NCI-H1092 treated with DMSO at 0.1 percent for 48 hours (cell line): ENCODE results near the gene GRID1.

Experiments used
- DNase-seq: peaks from one replicate; lab custom pipeline; 2025; lab: John Stamatoyannopoulos, UW

The GRID1 gene

DNA sequence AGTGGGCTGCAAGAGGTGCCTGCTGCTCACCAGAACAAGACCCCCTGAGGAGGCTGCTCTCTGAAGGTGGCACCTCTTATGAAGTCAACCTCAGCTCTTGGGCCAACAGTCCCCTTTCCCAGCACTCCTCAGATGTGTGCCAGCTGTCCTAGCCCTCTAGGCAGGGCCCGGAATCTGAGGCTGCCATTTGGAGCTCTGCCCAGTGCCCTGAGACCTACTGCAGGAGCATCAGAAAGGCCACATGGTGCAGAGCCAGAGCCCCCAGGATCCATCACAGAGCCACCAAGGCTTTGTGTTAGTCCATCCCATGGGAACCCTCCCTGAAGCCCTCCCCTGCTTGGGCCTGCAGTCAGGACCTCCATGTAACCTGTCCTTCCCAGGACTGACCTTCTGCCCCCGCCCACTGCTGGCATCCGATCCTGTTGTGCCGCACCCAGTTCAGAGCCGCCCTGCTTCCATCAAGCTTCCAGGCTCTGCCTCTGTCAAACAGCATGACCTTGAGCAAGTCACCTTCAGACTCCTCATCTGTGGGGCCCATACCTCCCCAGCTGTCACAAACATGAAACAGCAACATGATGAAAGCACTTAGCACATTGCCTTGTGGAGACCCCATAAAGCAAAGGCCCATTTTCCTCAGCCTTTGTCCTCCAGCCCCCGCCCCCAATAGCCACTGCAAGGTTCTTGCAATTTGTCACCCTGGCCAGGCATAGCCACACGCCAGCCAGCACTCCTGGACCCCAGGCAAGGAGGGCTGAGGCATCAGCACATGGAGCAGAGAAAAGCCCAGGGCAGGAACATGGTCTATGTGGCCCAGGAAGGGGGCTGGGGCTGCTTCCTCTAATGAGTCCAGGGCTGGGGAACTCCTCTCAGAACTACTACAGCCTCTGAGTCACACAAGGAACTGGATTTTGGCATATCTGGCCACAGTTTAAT is 51.7 kb downstream of the GRID1 start:
- no peak for DNase-seq

DNA sequence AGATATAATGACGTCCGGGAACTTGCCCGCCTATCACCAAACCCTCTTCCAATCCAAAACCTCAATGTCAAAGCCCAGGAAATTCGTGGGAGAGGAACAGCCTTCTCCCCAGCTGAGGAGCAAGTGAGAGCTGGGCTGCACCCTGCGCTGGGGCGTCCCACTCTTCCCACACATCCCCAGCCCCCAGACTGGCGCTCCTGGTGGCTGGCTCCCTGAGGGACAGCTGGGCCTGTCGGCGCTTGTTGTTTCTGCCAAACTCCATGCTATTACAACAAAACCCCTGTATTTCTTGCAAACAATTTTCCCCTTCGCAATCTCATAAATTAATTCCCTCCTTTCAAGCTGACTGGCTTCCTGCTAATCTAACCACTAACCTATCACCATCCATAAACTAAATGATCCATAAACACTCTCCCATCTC is 53.0 kb downstream of the GRID1 start:
- DNase-seq: no peak

DNA sequence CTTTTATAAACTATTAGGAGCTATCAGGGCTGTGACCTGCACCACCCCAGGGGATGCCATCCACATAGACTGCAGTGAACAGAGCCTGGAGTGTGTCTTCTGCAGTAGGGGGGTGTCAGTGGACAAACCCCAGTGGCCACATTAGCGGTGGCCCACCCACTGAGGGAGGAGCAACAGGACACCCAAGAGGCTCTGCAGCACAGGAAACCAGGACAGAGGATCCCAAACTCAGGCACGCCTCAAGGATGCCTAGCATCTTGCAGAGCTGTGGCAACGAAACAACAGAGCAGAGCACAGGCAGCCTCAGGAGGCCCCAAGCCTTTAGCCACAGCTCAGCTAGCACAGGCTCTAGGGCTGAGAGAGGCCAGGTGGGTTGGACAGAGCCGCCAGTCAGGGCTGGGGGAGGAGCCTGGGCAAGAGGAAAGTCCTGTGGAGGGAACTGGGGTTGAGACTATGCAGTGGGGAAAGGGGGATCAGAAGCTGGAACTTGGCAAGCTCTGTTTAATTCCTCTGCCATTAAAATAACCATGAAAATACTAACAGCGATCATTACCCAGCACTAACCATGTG is 53.8 kb downstream of the GRID1 start:
- no peak for DNase-seq

DNA sequence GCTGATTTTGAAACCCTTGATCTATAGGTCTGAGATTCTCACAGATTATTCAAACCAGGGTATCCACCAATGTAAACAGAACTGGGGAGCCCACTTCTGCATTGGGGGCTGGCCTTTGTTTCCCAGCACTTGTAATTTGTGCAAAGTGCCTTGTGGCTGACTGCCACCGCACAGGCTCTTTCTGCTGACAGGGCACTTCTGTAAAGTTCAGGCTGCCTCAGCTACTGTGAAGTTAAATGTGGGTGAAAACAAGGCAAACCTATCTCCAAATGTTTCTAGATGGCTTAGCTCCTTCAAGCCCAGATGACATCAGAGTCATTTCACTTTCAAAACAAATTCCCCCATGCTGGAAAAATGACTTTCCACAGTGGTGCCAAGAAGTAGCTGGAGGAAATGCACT is 54.7 kb downstream of the GRID1 start:
- no peak for DNase-seq

DNA sequence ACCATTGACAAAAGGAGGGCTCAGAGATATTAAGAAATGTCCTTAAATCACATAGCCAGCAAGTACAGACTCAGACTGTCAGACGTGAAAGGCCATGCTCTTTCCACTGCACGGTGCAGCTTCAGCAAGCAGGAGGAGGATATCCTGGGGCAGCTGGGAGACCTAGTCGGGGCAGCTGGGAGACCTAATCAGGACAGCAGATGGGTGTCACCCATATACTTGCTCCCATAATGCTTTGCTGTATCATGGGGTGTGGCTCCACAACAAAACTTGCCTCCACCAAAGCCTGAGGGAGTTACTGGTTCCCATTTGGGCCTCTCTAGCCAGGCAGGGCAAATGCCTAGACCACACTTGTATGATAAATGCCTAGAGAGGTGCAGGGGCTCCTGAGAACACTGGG is 55.4 kb downstream of the GRID1 start:
- no peak for DNase-seq

DNA sequence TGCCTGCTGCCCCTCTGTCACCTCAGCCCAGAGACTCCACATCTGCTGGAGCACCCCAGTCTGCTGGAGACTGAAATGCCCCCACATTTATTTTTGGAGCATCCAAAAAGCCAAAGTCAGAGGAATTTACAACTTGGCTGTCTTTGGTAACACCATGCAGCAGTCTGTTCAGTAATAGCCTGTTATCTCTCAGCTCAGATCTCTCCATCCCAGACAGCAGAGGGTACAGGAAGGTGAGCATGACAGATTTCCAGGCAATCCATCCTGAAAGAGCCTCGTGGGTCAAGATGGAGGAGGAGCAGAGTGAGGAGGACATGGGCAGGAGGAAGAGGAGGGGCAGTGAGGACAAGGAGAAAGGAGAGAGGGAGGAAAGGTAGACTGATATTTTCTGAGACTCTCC is 55.9 kb downstream of the GRID1 start:
- no peak for DNase-seq

DNA sequence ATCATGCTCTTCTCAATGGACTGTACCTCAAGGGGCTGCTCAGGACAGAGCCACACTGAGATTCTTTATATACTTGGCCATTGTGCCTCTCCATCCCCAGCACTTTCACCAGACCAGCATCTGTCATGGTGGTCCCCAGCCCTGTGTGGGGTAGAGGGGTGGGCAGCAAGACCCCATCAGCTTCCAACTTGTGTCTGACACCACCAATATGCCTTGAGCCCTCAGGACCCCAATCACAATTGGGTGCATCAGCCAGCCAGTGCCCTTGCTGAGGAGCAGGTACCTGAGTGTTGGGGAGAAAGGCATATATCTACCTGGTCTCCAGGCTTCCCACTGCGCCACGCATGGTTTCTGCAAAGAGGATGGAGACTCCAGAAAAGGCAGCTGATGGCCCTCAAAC is 56.3 kb downstream of the GRID1 start:
- no peak for DNase-seq

DNA sequence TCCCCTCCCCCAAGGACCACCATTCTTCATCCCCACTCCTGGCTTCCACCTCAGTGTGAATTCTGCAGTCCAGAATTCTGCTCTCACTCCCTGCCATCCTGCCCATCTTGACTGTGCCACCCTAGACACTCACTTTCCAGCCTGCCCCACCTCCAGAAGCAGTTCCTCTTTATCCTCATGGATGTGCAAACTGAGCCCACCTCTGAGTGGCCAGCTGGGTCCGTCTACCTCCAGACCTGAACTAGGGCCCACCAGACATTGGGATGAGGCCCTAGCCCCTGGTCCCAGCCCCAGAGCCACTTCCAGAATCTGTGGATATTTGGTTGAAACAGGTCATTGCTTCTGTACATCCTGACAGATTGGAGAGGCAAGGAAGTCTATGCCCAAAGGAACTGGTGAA is 58.5 kb downstream of the GRID1 start:
- no peak for DNase-seq

DNA sequence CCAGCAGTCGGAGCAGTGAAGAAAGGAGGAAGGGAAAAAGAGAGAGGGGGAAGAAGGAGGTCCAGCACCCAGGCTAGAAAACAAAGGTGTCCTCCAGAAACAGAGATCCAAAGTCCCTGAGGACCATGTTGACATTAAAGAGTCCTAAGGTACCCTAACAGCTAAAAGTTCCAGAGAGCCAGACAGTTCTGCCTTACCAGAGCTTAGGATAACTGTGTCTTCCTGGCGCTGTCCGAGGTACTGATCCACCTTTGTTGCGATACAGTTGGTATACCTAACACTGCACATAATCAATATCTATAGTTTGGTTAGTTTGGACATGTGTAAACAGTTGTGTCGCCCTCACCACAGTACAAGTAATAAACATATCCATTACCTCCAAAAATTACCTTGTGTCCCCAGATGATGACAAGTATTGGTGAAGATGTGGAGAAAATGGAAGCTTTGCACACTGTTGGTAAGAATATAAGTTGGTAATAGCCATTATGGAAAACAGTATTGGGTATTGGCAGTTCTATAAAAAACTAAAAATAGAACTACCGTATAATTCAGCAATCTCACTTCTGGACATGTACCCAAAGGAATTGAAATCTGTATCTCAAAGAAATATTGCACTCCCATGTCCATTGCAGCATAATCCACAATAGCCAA is 59.8 kb downstream of the GRID1 start:
- DNase-seq: no peak

DNA sequence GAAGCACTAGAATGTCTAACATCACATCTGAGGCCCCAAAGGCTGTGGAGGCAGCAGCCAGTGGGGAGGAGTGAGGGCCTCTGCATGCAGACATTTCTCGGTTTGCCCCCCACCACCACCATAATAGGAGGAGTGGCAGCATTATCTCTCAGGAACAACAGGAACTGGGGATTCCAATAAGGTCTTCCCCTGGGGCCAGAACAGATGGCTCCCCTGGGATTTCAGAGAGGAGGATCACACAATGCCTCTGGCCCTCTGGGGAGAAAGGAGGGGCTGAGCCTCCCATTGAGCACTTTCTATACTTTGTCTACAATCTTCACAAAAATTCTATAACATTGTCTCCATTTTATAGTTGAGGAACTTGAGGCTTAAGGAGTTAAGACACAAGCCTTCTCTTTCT is 61.1 kb downstream of the GRID1 start:
- no peak for DNase-seq

DNA sequence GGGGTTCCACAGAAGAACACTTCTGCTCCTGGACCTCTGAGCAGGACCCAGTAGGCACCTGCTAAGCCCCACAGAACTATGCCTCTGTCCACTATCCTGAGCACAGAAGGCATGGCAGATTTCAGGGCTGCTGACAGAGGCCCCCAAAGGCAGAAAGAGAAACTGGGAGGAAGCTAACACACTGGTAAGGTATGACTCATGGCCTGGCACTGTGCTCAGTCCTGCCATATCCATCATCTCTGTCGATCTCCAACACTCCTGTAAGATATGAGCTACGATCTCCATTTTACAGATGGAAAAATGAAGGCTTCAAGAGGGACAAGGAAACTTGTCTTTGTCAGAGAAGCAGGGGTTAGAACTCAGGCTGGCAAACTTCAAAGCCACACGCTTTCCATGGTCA is 62.2 kb downstream of the GRID1 start:
- DNase-seq: no peak

DNA sequence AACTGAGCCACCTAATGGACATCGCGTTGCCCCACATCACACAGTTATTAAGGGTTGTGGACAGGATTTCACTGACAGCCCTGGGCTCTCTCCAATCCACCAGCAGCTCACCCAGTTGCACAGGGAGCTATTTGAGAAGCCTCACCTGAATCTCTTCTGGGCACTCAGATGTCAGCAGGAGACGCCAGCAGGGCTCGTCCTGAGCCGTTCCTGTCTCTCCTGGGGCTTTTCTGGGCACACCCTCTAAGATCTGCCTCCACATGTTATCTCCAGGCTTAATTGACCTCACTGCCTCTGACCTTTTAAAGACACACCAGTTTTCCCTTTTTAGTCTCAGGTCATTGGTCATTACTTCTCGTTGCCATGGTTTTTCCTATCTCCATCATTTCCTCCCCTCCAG is 63.0 kb downstream of the GRID1 start:
- DNase-seq: no peak

DNA sequence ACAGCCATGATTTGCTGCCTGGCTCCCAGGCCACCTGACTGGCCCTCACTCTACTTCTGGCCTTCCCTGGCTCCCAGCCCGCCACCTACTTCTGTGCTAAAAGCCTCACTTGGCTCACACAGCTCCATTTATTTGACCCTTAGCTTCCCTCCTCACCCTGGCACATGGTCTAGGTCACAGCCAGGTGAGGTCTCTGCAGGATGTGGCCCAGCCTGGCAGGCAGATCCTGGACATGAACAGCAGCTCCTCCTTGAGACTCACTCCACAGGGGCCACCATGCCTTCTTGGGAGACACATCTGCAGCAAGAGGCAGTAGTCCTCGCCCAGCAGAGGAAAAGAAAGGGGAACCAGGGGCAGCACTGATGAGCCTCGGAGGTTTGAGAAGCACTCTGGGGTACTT is 64.6 kb downstream of the GRID1 start:
- no peak for DNase-seq

DNA sequence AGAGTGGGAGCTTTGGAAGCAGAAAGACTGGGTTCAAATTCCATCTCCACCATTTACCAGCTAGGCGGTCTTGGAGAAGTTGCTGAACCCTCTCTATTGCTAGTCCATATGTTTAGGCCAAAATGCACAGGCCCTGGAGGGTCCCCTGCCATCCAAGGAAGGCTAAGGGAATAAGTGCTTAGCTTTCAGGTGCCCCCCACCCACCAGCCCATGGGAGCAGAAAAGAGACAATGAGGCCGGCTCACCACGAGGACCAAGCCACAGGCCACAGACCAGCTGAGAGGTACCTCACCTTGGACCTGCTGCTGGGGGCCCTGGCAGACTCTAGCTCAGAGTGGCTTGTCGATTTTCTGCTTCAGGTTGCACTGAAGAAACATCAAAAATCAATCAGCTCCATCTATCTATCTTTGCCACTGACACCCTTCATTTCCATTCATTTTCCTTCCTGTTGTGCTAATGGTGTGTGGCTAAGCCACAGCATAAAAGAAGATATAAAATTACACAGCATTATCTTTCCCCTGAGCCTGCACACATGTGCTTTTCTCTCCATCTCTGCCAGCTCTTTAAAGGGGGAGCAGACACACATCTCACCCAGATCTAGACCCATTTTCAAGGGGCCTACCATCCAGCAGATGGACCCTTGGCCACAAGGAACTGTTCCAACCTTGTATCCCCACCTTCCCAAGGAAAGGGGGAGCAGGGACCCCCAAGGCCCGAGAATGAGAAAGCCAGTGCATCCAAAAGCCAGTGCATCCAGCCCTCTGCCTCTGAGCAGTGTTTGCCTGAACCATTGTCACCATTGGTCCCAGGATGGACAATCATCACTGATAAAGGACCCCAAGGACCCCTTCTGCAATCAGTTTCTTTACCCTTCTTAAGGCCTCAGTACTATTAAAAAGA is 65.4 kb downstream of the GRID1 start:
- DNase-seq: no peak

DNA sequence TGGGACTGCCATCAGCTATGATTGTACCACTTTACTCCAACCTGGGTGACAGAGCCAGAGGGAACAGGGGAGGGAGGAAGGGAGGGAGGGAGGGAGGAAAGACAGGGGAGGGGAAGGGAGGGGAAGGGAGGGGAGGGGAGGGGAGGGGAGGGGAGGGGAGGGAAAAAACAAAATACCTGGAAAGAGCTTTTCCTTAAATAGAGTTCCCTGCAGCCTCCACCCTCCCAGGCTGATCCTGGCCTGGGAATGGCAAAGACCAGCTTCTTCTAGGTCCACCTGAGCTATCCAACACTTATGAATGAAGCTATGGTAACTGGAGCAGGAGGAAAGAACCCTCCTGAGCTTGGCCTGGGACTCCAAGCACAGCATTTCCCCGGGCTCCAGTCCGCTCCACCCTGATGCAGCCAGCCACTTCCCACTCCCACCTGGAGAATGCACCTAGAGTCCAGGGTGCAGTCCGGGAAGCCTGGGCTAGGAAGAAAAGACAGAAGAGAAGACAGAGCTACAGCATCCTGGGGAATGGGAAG is 66.1 kb downstream of the GRID1 start:
- no peak for DNase-seq

DNA sequence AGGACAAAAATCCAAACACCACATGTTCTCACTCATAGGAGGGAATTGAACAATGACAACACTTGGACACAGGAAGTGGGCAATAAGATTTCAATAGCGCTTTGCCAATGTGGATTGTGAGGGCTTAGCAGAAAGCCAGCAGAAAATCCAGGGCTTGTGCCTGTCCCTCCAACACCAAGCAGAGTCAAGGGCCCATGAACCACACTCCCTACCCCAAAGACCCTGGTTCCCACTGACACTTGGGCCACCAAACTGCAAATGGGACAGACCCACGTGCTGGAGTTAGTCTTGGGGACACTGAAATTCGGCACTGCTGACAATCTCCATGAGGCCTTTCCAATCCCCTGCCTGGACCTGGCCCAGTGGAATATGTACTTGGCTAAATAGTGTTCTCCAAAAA is 67.0 kb downstream of the GRID1 start:
- DNase-seq: no peak

DNA sequence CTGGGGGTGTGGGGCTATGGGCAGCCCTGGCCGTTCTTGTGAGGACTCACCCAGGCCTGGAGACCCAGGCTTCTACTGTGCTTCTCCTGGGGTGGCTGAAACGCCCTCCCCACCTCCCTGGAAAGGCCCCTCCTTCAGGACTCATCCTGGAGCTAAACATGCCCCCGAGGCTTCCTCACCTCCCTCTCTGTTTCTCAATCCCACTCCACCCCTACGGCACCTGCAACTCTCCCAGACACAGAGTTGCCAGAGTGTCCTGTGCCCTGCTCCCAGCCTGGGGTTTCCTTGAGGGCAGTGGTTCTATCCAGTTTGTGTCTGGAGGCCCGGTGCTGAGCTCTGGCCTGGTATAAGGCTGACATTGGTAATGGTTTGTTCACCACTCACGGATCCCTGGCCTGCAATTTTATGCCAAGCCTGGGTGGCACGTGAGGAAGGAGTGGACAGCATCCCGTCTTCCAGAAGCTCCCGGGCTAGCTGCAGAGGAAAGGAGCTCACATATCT is 68.0 kb downstream of the GRID1 start:
- no peak for DNase-seq

DNA sequence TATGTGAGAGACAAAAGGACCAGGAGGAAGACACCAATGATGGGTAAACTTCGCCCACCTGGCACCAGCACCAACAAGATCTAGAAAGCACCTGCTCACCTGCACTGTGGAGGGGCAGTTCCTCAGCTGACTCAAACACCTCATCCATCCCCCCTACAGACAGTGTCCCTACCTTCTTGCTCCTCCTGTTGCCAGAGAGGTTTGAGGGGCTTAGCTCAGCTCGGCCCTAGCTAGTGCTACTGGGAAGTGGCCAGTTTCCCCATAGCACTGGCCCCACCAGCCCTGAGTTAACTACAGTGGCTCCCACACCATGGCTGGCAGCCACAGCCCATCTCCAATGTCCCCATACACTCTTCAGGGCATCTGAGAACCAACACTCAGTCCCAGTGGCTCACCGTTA is 70.8 kb downstream of the GRID1 start:
- no peak for DNase-seq

DNA sequence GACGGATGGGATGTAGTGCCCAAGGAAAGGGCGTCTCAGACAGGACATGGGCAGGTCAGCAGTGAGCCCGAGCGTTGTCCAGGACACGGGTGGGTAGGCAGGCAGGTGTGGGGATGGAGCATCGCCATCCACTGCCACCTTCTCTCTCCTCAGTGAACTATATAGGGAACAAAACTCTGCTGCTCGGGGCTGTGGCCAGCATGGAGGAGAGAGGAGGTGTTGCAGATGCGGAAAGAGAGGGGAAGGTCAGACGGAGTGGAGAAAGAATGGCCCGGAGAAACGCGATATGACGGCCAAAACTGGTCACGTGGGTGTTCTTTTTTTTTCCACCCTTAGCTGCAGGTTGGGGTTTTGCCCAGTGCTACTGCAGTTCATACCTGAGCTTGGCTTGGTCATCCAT is 71.2 kb downstream of the GRID1 start:
- no peak for DNase-seq

DNA sequence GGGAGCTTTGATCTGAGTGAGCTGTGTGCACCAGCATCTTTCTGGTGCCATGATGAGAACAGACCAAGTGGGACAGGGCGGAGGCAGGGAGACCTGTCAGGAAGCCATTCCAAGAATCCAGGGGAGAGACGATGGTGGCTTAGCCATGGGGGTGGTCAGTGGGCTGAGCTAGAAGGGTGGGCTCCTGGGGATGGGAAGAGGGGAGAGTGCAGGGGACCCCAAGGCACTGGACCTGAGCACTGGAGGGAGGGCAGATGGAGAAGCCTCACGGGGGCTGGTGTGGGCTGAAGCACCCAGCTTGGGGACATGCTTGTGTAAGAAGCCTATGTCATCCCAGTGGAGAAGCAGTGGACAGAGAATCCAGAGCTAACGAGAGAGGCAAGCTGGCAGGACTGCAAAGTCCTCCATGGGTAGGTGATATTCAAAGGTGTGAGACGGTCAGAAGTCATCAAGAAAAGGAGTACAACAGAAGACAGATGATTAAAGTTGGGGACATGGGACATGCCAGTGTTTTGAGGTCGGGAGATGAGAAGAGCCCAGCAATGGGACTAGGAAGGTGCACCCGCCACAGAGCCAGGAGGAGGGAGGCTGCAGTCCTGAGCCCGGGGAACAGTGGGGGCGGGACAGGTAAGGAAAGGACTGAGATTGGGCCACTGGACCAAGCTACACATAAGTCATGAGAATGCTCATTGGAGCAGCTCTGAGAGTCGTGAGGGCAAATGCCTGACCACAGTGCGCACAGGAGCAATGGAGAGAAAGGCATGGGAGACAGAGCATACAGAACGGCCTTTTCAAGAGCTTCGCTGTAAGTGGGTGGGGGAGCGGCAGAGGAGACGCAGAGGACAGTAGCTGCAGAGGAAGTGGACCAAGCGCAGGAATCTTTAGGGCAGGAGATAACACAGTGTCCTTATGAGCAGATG is 72.0 kb downstream of the GRID1 start:
- no peak for DNase-seq

DNA sequence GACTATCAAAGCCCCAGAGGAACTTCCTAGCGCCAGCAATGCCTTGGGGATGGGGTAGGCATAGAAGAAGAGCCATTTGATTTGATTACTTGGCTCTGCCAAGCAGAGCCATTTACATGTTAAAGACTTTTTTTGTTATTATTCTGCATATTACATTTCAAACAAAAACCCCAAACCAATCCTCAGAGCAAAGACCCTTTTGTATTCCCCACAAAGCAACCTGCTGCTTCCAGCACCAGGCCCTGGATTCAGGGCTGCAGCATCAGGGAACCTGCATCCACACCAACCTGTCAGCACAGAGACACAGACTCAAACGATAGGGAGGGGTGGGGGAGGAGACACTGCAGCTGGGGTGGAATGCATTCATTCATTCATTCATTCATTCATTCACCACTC is 73.2 kb downstream of the GRID1 start:
- DNase-seq: no peak
